ES-I3 (cell line): ENCODE measurements around the gene ARHGEF7.

ENCODE experiments used
- H3K36me3 ChIP-seq: 2 replicates; pipeline ENCODE4 v1.6.1; 2013; ENCODE audit warnings: mild to moderate bottlenecking, low read length, control low read depth, moderate library complexity; ENCODE audit not compliant: insufficient read depth
- H3K4me1 ChIP-seq: 2 replicates; pipeline ENCODE4 v1.6.1; 2013; ENCODE audit warnings: mild to moderate bottlenecking, control low read depth, low read length; ENCODE audit not compliant: insufficient read depth
- H3K9ac ChIP-seq: 2 replicates; pipeline ENCODE4 v1.6.1; 2013; ENCODE audit warnings: low read depth, mild to moderate bottlenecking, low read length, moderate library complexity
- H3K9me3 ChIP-seq: 2 replicates; pipeline ENCODE4 v1.6.1; 2013; ENCODE audit warnings: mild to moderate bottlenecking, low read length, moderate library complexity; ENCODE audit not compliant: control insufficient read depth, insufficient read depth

Gene ARHGEF7

GRCh38 chr13:111233080-111233479 is 118.0 kb downstream of the ARHGEF7 start:
- H3K9ac ChIP-seq: no peak overlapping the region

GRCh38 chr13:111239764-111240670 is 124.9 kb downstream of the ARHGEF7 start:
- Histone ChIP-seq H3K36me3 (no peaks in the 10 kb centered on the region; the same call in none of the 2 replicates), H3K9me3 (no peaks in the 10 kb centered on the region), H3K9ac (no peak overlapping the region), H3K4me1 (no peaks in the 10 kb centered on the region)

More at GRCh38 chr13:111233080-111233479, 118.0 kb downstream of the ARHGEF7 start:
- peaks cover 7% of the 10 kb centered on the region; the same call in 1 of the 2 replicates for H3K4me1 ChIP-seq
- H3K36me3 ChIP-seq: peaks cover 4% of the 10 kb centered on the region
- no peaks in the 10 kb centered on the region for H3K9me3 ChIP-seq

- no peaks in the 10 kb centered on the region; the same call in none of the 2 replicates for H3K36me3 ChIP-seq
- H3K9ac ChIP-seq: no peak overlapping the region
- H3K9me3 ChIP-seq: no peaks in the 10 kb centered on the region
- H3K4me1 ChIP-seq: no peaks in the 10 kb centered on the region
Measured at GRCh38 chr13:111241006-111241755, 126.1 kb downstream of the ARHGEF7 start.

GRCh38 chr13:111241862-111242261 is 126.8 kb downstream of the ARHGEF7 start:
- no peaks in the 10 kb centered on the region; the same call in none of the 2 replicates for H3K36me3 ChIP-seq
- H3K9me3 ChIP-seq: no peaks in the 10 kb centered on the region
- no peaks in the 10 kb centered on the region for H3K4me1 ChIP-seq
- H3K9ac ChIP-seq: no peak overlapping the region

- H3K36me3 ChIP-seq: no peaks in the 10 kb centered on the region; the same call in none of the 2 replicates
Measured at GRCh38 chr13:111242585-111242984, 127.5 kb downstream of the ARHGEF7 start.

GRCh38 chr13:111243981-111244380 is 128.9 kb downstream of the ARHGEF7 start:
- Histone ChIP-seq H3K36me3 (no peaks in the 10 kb centered on the region; the same call in none of the 2 replicates), H3K9me3 (no peaks in the 10 kb centered on the region), H3K4me1 (no peaks in the 10 kb centered on the region), H3K9ac (no peak overlapping the region)

More at GRCh38 chr13:111242585-111242984, 127.5 kb downstream of the ARHGEF7 start:
- H3K9ac ChIP-seq: no peak overlapping the region
- no peaks in the 10 kb centered on the region for H3K4me1 ChIP-seq
- H3K9me3 ChIP-seq: no peaks in the 10 kb centered on the region

- no peak overlapping the region for H3K9ac ChIP-seq
- no peaks in the 10 kb centered on the region; the same call in none of the 2 replicates for H3K36me3 ChIP-seq
- no peaks in the 10 kb centered on the region for H3K9me3 ChIP-seq
- no peaks in the 10 kb centered on the region for H3K4me1 ChIP-seq
Measured at GRCh38 chr13:111245576-111246384, 130.7 kb downstream of the ARHGEF7 start.

GRCh38 chr13:111247552-111247951 is 132.4 kb downstream of the ARHGEF7 start:
- Histone ChIP-seq H3K9me3 (no peaks in the 10 kb centered on the region), H3K4me1 (no peaks in the 10 kb centered on the region), H3K36me3 (no peaks in the 10 kb centered on the region; the same call in none of the 2 replicates), H3K9ac (no peak overlapping the region)

GRCh38 chr13:111248822-111249221 is 133.7 kb downstream of the ARHGEF7 start:
- H3K9ac ChIP-seq: no peak overlapping the region
- H3K9me3 ChIP-seq: 0 out of 2 replicates have a peak, but pooled peaks cover 1% of the 10 kb centered on the region
- no peaks in the 10 kb centered on the region; the same call in none of the 2 replicates for H3K36me3 ChIP-seq
- H3K4me1 ChIP-seq: no peaks in the 10 kb centered on the region

- Histone ChIP-seq H3K4me1 (no peaks in the 10 kb centered on the region), H3K9me3 (0 out of 2 replicates have a peak, but pooled peaks cover 2% of the 10 kb centered on the region), H3K36me3 (no peaks in the 10 kb centered on the region; the same call in none of the 2 replicates), H3K9ac (no peak overlapping the region)
Measured at GRCh38 chr13:111249637-111250360, 134.7 kb downstream of the ARHGEF7 start.

- H3K9me3 ChIP-seq: 0 out of 2 replicates have a peak, but pooled peaks cover 2% of the 10 kb centered on the region
- no peaks in the 10 kb centered on the region; the same call in none of the 2 replicates for H3K36me3 ChIP-seq
- no peak overlapping the region for H3K9ac ChIP-seq
- H3K4me1 ChIP-seq: no peaks in the 10 kb centered on the region
Measured at GRCh38 chr13:111251646-111252445, 136.7 kb downstream of the ARHGEF7 start.

- no peaks in the 10 kb centered on the region; the same call in none of the 2 replicates for H3K36me3 ChIP-seq
- H3K9me3 ChIP-seq: 0 out of 2 replicates have a peak, but pooled peaks cover 2% of the 10 kb centered on the region
- no peak overlapping the region for H3K9ac ChIP-seq
- H3K4me1 ChIP-seq: no peaks in the 10 kb centered on the region
Measured at GRCh38 chr13:111252446-111253364, 137.6 kb downstream of the ARHGEF7 start.
